ENCODE results near the gene MAGED1.

The MAGED1 gene, protein sequence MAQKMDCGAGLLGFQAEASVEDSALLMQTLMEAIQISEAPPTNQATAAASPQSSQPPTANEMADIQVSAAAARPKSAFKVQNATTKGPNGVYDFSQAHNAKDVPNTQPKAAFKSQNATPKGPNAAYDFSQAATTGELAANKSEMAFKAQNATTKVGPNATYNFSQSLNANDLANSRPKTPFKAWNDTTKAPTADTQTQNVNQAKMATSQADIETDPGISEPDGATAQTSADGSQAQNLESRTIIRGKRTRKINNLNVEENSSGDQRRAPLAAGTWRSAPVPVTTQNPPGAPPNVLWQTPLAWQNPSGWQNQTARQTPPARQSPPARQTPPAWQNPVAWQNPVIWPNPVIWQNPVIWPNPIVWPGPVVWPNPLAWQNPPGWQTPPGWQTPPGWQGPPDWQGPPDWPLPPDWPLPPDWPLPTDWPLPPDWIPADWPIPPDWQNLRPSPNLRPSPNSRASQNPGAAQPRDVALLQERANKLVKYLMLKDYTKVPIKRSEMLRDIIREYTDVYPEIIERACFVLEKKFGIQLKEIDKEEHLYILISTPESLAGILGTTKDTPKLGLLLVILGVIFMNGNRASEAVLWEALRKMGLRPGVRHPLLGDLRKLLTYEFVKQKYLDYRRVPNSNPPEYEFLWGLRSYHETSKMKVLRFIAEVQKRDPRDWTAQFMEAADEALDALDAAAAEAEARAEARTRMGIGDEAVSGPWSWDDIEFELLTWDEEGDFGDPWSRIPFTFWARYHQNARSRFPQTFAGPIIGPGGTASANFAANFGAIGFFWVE

DNA sequence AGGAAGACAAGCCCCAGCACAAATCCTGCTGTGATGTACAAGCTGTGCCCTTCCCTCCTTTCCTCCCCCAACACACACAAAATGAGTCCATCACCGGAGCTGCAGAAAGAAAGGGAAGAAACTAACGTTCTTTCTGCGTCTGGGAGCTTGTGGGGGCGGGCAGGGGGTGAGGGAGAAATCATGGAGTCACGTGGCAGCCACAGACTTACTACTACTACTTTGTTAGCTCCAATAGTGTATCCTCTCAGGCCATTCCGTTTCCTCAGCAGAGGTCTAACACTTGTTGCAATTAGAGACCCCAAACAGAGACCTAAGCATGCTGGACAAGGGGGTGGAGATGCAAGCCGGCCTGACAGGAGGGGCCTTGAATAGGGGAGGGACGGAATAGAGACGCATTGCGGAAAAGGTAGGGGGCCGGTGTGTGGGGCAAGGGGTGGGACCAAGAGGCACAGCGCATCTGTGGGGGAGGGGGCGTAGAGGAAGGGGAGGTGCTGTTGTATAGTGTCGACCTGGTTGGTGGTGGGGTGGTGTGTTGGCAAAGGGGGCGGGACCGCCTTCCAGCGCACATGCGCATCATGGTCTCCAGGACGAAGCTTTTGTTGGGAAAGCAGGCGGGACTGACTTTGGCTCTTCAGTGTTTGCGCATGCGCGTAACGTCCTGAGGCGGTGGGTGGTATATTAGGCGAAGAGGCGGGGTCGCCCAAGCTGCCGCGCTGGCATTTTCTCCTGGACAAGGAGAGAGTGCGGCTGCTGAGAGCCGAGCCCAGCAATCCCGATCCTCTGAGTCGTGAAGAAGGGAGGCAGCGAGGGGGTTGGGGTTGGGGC, at the start of gene MAGED1:
Gene MAGED1 (plus strand): TSS at position 703 of the 825 bp plus-strand sequence. CDS start 682 bp downstream, outside the sequence.
- peaks cover 2% of the 10 kb centered on the region for H3K36me3 Mint-ChIP-seq
- peak within 1 kb of the TSS; percentile 98 for H3K27ac Mint-ChIP-seq
- no peaks in the 10 kb centered on the region for H3K9me3 Mint-ChIP-seq
- peak within 1 kb of the TSS; percentile 95 for H3K4me3 Mint-ChIP-seq
- no peaks in the 10 kb centered on the region for H3K27me3 Mint-ChIP-seq
- peaks cover 31% of the 10 kb centered on the region for H3K4me1 Mint-ChIP-seq

DNA sequence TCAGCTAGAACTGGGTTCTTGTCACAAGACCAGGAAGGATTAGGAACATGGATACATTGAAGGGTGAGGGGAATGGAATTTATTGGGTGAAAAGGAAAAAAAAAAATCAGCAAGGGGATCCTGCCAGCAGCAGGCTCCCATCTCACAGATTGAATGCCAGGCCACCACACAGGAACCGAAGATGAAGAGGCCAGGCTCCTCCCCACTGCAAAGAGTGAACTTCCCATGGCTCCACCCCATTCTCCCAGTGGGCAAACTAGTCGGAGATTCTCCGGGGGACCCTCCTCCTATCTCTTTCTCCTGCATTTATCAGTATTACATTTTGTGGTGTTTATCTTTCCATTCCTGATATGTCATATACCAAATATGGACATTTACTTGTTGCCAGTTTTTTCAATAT, 46.0 kb upstream of the MAGED1 start:
- H3K4me3 Mint-ChIP-seq: no peak overlapping the region
- H3K4me1 Mint-ChIP-seq: peaks cover 14% of the 10 kb centered on the region
- H3K36me3 Mint-ChIP-seq: peaks cover 26% of the 10 kb centered on the region
- H3K27me3 Mint-ChIP-seq: no peaks in the 10 kb centered on the region
- H3K27ac Mint-ChIP-seq: no peak overlapping the region
- no peaks in the 10 kb centered on the region for H3K9me3 Mint-ChIP-seq

DNA sequence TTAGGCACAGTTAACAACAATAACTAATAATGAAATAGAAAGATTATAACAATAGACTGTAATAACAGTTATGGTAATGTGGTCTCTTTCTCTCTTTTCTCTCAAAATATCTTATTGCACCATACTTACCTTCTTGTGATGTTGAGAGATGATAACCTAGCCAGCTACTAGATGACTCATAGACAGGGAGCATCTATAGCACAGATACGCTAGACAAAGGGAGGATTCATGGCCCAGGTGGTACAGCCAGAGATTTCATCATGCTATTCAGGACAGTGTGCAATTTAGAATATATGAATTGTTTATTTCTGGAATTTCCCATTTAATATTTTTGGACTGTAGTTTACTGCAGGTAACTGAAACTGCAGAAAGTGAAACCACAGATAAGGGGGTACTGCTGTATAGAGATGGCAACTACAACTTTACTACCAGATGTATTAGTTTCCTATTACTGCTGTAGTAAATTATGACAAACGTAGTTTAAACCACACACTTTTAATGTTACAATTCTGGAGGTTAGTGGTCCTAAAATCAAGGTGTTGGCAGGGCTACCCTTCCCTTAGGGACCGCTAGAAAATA, 41.8 kb upstream of the MAGED1 start:
- Mint-ChIP-seq H3K4me3 (no peak overlapping the region), H3K9me3 (no peaks in the 10 kb centered on the region), H3K36me3 (peaks cover 36% of the 10 kb centered on the region), H3K27ac (no peak overlapping the region), H3K4me1 (peaks cover 21% of the 10 kb centered on the region), H3K27me3 (no peaks in the 10 kb centered on the region)

DNA sequence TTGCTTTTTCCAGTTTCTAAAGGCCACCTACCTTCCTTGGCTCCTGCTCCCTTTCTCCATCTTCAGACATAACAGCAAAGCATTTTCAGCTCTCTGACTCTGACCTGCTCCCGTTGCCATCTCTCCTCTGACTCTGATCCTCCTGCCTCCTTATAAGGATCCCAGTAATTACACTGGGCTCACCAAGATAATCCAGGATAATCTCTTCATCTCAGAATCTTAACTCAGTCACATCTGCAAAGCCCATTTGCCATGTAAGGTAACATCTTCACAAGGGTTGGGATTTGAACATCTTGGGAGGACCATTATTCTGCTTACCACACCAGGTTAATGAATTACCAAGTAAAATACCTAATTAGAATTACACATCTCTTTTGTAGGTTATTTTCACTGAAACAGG, 41.3 kb upstream of the MAGED1 start:
- Mint-ChIP-seq H3K27ac (no peak overlapping the region), H3K4me1 (peaks cover 19% of the 10 kb centered on the region), H3K4me3 (no peak overlapping the region), H3K36me3 (peaks cover 36% of the 10 kb centered on the region), H3K27me3 (no peaks in the 10 kb centered on the region), H3K9me3 (no peaks in the 10 kb centered on the region)

DNA sequence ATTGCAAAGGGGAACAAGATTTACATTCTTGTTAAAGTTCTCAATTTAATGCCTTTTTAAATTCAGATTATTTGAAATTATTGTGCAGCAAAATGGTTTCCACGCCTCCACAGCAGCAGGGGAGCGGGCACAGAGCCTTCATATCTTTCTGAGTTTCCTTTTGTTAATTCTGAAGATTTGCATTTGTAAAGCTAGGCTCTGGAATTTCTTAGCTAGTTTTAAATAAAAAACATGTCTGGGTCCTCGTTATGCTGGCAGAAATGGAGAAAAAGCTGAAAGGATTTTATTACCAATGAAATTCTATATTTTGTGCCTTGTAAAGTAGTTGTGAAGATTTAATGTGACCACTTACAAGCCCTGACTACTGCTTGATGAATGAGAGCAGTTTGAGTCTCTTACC, 40.8 kb upstream of the MAGED1 start:
- Mint-ChIP-seq H3K4me1 (peaks cover 14% of the 10 kb centered on the region), H3K4me3 (no peak overlapping the region), H3K27me3 (no peaks in the 10 kb centered on the region), H3K27ac (no peak overlapping the region), H3K36me3 (peaks cover 35% of the 10 kb centered on the region), H3K9me3 (no peaks in the 10 kb centered on the region)

DNA sequence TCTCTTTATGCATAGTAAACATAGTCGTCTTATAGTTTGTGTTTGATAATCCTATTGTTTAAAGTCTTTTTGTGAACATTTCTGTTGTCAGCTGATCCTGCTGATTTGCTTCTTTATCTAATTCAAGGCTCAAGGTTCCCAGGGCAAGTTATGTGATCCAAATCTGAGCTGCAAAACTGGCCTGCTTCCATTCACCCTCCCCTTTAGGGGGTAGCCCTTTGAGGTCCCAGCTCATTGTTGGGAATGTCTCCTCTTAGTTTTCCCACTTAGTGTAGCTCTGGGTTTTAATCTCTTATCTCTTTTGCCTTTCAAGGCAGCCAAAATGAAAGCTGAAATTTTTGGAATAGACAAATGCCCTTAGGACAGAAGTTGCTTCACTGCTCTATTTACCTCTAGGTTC, 40.2 kb upstream of the MAGED1 start:
- peaks cover 35% of the 10 kb centered on the region for H3K36me3 Mint-ChIP-seq
- no peak overlapping the region for H3K4me3 Mint-ChIP-seq
- no peaks in the 10 kb centered on the region for H3K27me3 Mint-ChIP-seq
- H3K27ac Mint-ChIP-seq: no peak overlapping the region
- H3K9me3 Mint-ChIP-seq: no peaks in the 10 kb centered on the region
- H3K4me1 Mint-ChIP-seq: peaks cover 10% of the 10 kb centered on the region

DNA sequence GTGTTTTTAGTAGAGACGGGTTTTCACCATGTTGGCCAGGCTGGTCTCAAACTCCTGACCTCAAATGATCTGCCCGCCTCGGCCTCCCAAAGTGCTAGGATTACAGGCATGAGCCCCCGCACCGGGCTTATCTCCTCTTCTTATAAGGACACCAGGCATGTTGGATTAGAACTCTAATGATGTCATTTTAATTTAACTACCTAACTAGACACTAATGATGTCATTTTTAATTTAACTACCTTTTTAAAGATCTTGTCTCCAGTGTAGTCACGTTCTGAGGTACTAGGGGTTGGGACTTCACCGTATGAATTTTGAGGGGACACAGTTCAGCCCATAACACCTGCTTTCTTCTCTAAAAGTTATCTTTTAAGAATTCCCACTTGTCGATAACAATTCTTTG, 37.7 kb upstream of the MAGED1 start:
- peaks cover 40% of the 10 kb centered on the region for H3K36me3 Mint-ChIP-seq

DNA sequence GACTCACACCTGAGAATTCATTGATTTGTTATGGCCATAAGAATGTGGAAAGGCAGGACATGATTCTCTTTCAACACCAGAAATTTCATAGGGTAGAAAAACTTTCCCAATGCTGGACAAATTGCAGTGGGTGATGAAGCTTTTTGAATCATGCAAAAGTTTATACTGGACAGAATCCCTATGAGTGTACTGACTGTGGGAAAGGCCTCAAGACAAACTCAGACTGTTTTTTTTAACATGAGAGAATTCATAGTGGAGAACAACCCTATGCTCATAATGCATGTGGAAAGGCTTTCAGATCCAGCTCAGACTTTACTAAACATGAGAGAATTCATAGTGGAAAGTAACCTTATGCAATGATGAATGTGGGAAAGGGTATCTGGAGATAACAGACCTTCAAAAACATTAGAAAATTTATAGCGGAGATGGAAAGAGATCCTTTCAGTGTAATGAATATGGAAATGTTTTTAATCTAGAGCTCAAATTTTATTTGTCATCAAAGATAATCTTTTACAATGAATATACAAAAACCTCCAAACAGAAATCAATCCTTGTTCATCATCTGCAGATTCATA, 36.2 kb upstream of the MAGED1 start:
- Mint-ChIP-seq H3K4me3 (no peak overlapping the region), H3K4me1 (peaks cover 9% of the 10 kb centered on the region), H3K27ac (no peak overlapping the region), H3K36me3 (peaks cover 37% of the 10 kb centered on the region), H3K27me3 (no peaks in the 10 kb centered on the region), H3K9me3 (no peaks in the 10 kb centered on the region)

More for the DNA sequence above, 37.7 kb upstream of the MAGED1 start:
- Mint-ChIP-seq H3K9me3 (no peaks in the 10 kb centered on the region), H3K27ac (no peak overlapping the region), H3K27me3 (no peaks in the 10 kb centered on the region), H3K4me3 (no peak overlapping the region), H3K4me1 (peaks cover 12% of the 10 kb centered on the region)

DNA sequence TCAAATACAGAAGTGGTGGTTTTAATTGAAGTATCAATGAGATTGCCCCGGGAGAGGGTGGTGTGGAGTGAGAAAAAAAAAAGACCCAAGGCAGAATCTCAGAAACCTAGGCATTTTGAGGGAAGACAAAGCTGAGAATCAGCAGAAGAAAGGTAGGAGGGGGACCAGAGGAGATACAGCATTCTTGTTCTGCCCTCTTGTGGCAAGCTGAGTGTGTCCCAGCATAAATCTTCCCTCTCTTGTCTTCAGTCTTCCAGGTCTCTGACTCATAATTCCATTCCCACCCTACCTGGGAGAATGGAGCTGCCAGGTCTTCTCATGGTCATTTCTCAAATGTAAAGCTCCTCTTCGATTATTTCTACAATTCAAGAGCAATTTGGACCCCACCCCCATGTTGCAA, 32.7 kb upstream of the MAGED1 start:
- Mint-ChIP-seq H3K9me3 (no peaks in the 10 kb centered on the region), H3K4me3 (no peak overlapping the region)

DNA sequence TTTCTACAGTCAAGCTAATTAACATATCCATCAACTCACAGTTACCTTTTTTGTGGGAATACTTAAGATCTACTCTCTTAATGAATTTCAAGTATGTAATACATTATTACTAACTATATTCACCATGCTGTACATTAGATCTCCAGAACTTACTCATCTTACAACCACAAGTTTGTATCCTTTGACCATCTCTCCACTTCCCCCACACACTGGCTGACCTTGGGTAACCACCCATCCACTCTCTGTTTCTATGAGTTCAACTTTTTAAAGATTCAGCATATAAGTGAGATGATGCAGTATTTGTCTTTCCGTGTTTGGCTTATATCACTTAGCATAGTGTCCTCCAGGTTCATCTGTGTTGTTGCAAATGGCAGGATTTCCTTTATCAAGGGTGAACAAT, 30.5 kb upstream of the MAGED1 start:
- H3K4me1 Mint-ChIP-seq: peaks cover 33% of the 10 kb centered on the region
- H3K4me3 Mint-ChIP-seq: no peak overlapping the region
- H3K36me3 Mint-ChIP-seq: peaks cover 16% of the 10 kb centered on the region

More for the DNA sequence above, 32.7 kb upstream of the MAGED1 start:
- no peak overlapping the region for H3K27ac Mint-ChIP-seq
- H3K4me1 Mint-ChIP-seq: peaks cover 22% of the 10 kb centered on the region
- no peaks in the 10 kb centered on the region for H3K27me3 Mint-ChIP-seq
- H3K36me3 Mint-ChIP-seq: peaks cover 29% of the 10 kb centered on the region

DNA sequence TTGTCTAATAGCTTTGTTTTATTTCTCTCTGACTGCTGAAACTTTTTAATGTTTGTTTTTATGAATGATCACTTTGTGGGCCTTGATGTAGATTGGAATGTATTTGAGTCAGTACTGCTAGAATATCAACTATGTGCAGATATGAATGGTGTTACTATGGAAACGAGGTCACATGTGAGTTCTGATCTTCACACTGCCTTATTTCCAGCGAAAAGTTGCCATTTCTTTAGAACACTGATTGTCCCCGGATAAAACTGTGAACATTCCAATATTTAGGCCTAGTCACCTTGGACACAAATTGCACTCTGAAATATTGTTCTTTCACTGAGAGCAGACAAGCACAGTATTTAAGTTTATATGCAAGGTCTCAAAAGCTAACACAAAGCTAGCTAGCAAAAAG, 27.2 kb upstream of the MAGED1 start:
- Mint-ChIP-seq H3K27ac (no peak overlapping the region), H3K27me3 (no peaks in the 10 kb centered on the region), H3K9me3 (no peaks in the 10 kb centered on the region)

More for the DNA sequence above, 30.5 kb upstream of the MAGED1 start:
- Mint-ChIP-seq H3K9me3 (no peaks in the 10 kb centered on the region), H3K27ac (no peak overlapping the region), H3K27me3 (no peaks in the 10 kb centered on the region)

DNA sequence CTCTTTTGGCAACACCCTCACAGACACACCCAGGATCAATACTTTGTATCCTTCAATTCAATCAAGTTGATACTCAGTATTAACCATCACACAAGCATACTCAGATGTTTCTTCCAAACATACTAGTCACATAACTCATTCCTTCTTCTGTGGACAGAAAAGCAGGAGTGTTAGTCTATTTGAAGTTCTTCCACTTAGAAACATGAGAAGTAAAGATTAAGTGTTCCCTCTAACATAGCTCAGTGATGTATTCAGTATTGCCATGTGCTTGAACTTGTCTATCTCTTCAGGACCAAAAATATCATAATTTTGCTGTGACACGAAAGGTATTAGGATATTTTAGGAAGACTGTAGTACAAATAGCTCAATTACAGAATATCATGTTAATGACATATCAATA, 25.8 kb upstream of the MAGED1 start:
- no peak overlapping the region for H3K27ac Mint-ChIP-seq
- H3K27me3 Mint-ChIP-seq: no peaks in the 10 kb centered on the region
- H3K9me3 Mint-ChIP-seq: no peaks in the 10 kb centered on the region
- H3K4me3 Mint-ChIP-seq: no peak overlapping the region
- peaks cover 13% of the 10 kb centered on the region for H3K36me3 Mint-ChIP-seq
- peaks cover 36% of the 10 kb centered on the region for H3K4me1 Mint-ChIP-seq

More for the DNA sequence above, 27.2 kb upstream of the MAGED1 start:
- H3K4me3 Mint-ChIP-seq: no peak overlapping the region
- H3K4me1 Mint-ChIP-seq: peaks cover 36% of the 10 kb centered on the region
- H3K36me3 Mint-ChIP-seq: peaks cover 15% of the 10 kb centered on the region

DNA sequence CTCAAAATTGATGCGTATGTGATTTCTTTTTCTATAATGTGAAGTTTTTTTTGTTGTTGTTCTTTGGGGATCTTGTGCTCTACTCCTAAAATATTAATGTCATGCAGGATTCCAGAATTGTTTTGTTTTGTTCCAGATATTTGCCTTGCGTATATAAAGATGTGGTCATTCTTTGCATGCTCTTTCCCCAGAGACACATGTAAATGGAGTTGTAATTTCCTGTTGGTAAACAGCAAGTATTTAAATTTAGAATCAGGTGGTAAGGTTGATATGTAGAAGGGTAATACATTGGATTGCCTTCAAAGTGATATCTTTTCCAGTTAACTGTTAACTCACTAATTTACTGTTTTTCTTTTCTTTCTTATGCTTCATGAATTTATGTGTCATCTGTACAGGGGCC, 23.1 kb upstream of the MAGED1 start:
- Mint-ChIP-seq H3K36me3 (peaks cover 8% of the 10 kb centered on the region), H3K4me1 (peaks cover 30% of the 10 kb centered on the region), H3K4me3 (no peak overlapping the region), H3K27me3 (no peaks in the 10 kb centered on the region), H3K27ac (no peak overlapping the region), H3K9me3 (no peaks in the 10 kb centered on the region)

DNA sequence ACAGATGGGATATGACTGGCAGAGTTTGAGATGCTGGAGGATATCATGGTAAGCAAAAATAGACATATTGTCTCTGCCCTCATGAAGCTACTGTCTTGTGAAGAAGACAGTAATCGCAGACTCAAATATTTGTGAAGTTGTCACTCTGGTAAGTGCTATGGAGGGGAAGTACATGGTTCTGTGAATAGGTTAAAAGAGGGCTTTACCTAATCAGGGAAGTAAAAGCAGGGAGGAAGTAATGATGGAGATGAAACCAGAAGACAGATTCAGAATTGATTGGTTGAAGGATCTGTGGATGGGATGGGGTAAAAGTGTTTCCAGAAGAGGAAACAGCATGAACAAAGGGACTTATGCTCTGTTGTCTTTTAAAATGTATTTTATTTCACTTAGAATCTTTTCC, 19.3 kb upstream of the MAGED1 start:
- peak overlapping the region; percentile 1 for H3K27ac Mint-ChIP-seq
- H3K4me3 Mint-ChIP-seq: no peak overlapping the region
- H3K36me3 Mint-ChIP-seq: peaks cover 8% of the 10 kb centered on the region
- H3K27me3 Mint-ChIP-seq: no peaks in the 10 kb centered on the region
- peaks cover 17% of the 10 kb centered on the region for H3K4me1 Mint-ChIP-seq
- no peaks in the 10 kb centered on the region for H3K9me3 Mint-ChIP-seq

DNA sequence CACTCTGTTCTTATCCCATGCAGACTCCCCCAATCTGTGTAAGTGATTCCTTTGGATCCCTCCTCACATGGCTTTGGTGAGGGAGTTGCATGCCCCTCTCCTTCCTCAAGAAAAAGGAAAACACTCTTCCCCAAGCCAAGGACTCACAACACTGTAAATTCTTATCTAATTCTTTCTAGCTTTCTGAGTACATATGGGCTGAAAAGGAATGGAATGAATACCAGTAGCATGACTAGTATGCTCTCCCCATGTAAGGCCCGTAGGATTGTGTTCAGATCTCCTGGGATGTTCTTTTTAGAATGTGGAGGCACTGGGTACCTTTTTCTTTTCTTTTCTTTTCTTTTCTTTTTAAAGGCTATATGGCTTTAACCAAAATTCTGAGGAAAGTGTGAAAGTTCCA, 17.0 kb upstream of the MAGED1 start:
- H3K27ac Mint-ChIP-seq: no peak overlapping the region
- H3K27me3 Mint-ChIP-seq: no peaks in the 10 kb centered on the region
- no peaks in the 10 kb centered on the region for H3K9me3 Mint-ChIP-seq
- H3K4me3 Mint-ChIP-seq: no peak overlapping the region
- peaks cover 2% of the 10 kb centered on the region for H3K36me3 Mint-ChIP-seq
- H3K4me1 Mint-ChIP-seq: peaks cover 12% of the 10 kb centered on the region
